HL-60 (cell line): Measurements from ENCODE around the gene NKPD1.
A peak's percentile ranks its signal among the peaks of the same experiment; 100 is the strongest.

Source experiments
- DNase-seq, 2 experiments: peaks; one replicate each; pipeline ENCODE4 v3.0.0-alpha.2; 2010 to 2020; ENCODE audit warnings: low read depth in 1 of 2, low spot score in 1 of 2
- H3K27ac ChIP-seq: fragments of 250-450 bp; sonication (Bioruptor Pico); replicated peaks from 2 replicates; pipeline ENCODE4 v1.5.1; 2020; ENCODE audit warnings: mild to moderate bottlenecking, moderate library complexity
- H3K27me3 ChIP-seq: fragments of 250-450 bp; sonication (Bioruptor Pico); 2 replicates; pipeline ENCODE4 v1.5.1; 2021; ENCODE audit warnings: mild to moderate bottlenecking, moderate library complexity; ENCODE audit not compliant: insufficient read depth, poor library complexity, severe bottlenecking
- H3K4me3 ChIP-seq: replicated peaks from 2 replicates; pipeline ENCODE4 v1.5.1; 2011; ENCODE audit warnings: mild to moderate bottlenecking, control low read depth, low read length; ENCODE audit not compliant: insufficient read depth
- CTCF ChIP-seq: IDR thresholded peaks from one replicate; pipeline ENCODE4 v1.5.1; 2011; ENCODE audit warnings: low read length, control low read depth, inconsistent platforms; ENCODE audit not compliant: insufficient read depth
- GABPA ChIP-seq: IDR thresholded peaks from 2 replicates; pipeline ENCODE4 v1.6.1; 2012; ENCODE audit warnings: low read depth
- POLR2AphosphoS5 ChIP-seq: IDR thresholded peaks from 2 replicates; pipeline ENCODE4 v1.6.1; 2012; ENCODE audit warnings: low read depth
- REST ChIP-seq: IDR thresholded peaks from 2 replicates; pipeline ENCODE4 v1.6.1; 2012; ENCODE audit warnings: low read depth; ENCODE audit not compliant: insufficient replicate concordance
- SPI1 ChIP-seq: IDR thresholded peaks from 2 replicates; pipeline ENCODE4 v1.6.1; 2012; ENCODE audit warnings: low read depth, mild to moderate bottlenecking, borderline replicate concordance

Gene NKPD1

GRCh38 chr19:45170146-45171106 lies 9.6 kb upstream of the NKPD1 start:
- TF ChIP-seq CTCF (no peak), GABPA (no peak), POLR2AphosphoS5 (no peak), SPI1 (no peak), REST (no peak)
- Histone ChIP-seq H3K4me3 (no peak overlapping the region), H3K27ac (no peak overlapping the region), H3K27me3 (no peaks in the 10 kb centered on the region)
- no peak for DNase-seq

GRCh38 chr19:45169602-45170001 lies 8.8 kb upstream of the NKPD1 start:
- Histone ChIP-seq H3K27ac (no peak overlapping the region), H3K27me3 (no peaks in the 10 kb centered on the region), H3K4me3 (no peak overlapping the region)
- no peak for TF ChIP-seq SPI1
- TF ChIP-seq REST = no peak
- TF ChIP-seq POLR2AphosphoS5 = no peak
- TF ChIP-seq GABPA = no peak
- no peak for TF ChIP-seq CTCF
- DNase-seq = no peak

- Histone ChIP-seq H3K27me3 (no peaks in the 10 kb centered on the region), H3K4me3 (no peak overlapping the region), H3K27ac (no peak overlapping the region)
- peak in 1 of 2 experiments; percentile 43 for DNase-seq
- TF ChIP-seq CTCF = no peak
- no peak for TF ChIP-seq REST
- TF ChIP-seq GABPA = no peak
- TF ChIP-seq SPI1 = no peak
- TF ChIP-seq POLR2AphosphoS5 = no peak
Observed at GRCh38 chr19:45168767-45169351, 8.1 kb upstream of the NKPD1 start.
